GM21825 (cell line): Measurements from ENCODE around the gene PNMA8C.
"Not testable (repeated sequence)": the region's sequence is repeated elsewhere in the genome, so short reads cannot be mapped to it uniquely, and the experiment has no call there.

Experiments
- ATAC-seq: cut with Tn5 transposase; IDR thresholded peaks from one replicate; pipeline ENCODE4 v1.9.1; 2021; ENCODE audit warnings: mild to moderate bottlenecking, moderate library complexity; ENCODE audit not compliant: unreplicated experiment

Gene PNMA8C

DNA sequence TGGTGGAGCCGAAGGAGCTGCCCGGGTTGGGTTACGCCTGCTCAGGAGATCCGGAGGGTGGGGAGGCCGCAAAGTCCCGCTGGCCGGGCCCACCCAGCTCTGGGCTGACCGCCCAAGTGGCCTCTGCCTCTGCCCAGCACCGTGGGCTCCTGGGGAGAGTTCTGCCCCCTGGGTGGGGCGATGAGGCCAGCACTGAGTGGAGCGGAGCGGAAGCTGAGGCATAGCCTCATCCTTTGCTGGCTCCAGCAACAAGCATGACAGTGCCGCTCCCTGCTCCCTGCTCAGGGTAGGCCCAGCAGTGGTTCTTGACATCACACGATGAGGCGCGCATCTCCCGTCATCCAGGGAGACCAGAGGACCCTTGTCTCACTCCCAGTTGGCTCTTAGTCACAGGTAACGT lies 37.9 kb downstream of the PNMA8C start:
- ATAC-seq = no peak

GRCh38 chr19:46390121-46390858 lies 38.4 kb downstream of the PNMA8C start:
- ATAC-seq = no peak

DNA sequence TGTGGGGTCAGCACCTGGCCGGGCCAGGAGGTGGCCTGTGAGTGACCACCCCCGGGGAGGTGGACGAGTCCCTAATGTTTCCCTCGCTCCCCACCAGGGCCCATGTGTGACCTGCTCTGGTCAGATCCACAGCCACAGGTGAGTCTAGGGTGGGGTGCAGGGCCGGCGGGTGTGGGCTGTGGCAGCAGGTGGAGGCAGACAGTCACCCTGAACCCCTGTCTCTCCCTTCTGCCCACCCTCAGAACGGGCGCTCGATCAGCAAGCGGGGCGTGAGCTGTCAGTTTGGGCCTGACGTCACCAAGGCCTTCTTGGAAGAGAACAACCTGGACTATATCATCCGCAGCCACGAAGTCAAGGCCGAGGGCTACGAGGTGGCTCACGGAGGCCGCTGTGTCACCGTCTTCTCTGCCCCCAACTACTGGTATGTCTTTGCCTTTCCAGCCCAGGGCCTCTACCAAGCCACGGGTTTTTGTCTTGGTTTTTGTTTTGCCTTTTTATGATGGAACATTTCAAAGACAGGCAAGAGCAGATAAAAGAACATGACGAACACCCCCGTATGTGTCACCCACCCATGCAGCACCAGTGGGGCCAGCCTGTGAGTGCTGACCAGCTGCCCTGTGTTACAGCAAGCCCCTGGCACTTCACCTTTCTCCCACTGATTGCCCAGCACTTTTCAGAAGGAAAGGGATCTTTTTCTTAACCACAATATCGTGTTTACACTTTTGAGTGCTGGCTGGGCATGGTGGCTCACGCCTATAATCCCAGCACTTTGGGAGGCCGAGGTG lies 40.2 kb downstream of the PNMA8C start:
- no peak for ATAC-seq

GRCh38 chr19:46387713-46388130 lies 41.0 kb downstream of the PNMA8C start:
- no peak for ATAC-seq

DNA sequence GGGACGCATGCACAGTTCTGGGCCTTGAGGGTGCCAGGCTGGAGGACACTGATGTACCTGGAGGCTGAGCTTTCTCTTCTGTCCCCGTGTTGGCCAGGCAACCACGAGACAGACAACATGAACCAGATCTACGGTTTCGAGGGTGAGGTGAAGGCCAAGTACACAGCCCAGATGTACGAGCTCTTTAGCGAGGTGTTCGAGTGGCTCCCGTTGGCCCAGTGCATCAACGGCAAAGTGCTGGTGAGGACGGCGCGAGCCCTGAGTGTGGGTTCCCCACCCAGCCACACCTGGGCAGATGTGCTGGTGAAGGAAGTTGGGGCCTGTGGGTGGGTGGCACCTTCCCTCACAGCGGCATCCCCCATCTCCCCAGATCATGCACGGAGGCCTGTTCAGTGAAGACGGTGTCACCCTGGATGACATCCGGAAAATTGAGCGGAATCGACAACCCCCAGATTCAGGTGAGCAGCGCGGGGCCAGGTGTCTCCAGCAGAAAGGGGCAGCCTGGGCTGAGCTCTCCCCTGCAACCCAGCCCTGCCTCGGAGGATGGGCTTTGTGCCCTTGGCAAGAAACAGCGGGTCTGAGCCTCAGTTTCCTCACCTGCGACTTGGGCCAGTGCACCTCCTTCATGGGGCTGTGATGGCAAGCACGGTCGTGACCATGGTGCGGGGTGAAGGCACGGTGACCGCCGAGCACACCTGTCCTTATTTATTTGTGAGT lies 41.6 kb downstream of the PNMA8C start:
- ATAC-seq = no peak

DNA sequence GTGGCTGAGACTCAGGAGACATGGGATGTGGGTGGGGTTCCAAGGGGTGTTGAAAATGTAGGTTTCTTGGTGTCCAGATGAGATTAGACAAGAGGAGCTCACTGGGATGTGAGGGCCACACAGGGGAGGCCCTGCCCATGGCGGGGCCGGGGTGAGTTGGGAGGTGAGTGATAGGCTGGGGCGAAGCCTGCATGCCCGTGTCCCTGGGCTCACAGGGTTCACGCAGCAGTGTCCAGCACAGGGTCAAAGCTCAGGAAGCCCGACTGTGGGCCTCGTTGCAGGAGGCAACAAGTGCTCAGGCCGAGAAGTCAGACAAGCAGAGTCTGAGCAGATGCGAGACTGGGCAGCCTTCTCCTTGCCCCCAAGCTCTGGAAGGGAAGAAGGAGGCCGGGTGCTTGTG lies 42.6 kb downstream of the PNMA8C start:
- no peak for ATAC-seq

GRCh38 chr19:46385636-46386035 lies 43.1 kb downstream of the PNMA8C start:
- ATAC-seq = no peak

- ATAC-seq = no peak
These were observed 44.3 kb downstream of the PNMA8C start for GRCh38 chr19:46384396-46384795.

DNA sequence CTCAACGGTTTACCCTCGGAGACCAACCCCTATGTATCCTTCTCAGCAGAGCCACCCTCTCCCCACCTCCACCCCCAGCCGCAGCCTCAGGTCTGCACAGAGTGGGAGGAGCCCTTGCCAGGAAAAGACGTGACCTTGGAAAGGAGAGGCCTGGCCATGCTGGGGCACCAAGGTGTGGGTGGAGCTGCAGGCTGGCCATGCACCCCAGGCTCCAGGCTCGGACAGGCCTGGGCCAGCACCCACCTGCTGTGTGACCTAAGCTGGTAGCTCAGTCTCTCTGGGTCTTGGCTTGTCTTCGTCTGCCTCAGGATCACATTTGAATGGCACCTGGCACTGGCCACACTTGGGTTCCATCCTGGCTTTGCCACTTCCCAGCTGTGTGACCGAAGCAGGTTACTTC lies 44.9 kb downstream of the PNMA8C start:
- ATAC-seq = no peak

DNA sequence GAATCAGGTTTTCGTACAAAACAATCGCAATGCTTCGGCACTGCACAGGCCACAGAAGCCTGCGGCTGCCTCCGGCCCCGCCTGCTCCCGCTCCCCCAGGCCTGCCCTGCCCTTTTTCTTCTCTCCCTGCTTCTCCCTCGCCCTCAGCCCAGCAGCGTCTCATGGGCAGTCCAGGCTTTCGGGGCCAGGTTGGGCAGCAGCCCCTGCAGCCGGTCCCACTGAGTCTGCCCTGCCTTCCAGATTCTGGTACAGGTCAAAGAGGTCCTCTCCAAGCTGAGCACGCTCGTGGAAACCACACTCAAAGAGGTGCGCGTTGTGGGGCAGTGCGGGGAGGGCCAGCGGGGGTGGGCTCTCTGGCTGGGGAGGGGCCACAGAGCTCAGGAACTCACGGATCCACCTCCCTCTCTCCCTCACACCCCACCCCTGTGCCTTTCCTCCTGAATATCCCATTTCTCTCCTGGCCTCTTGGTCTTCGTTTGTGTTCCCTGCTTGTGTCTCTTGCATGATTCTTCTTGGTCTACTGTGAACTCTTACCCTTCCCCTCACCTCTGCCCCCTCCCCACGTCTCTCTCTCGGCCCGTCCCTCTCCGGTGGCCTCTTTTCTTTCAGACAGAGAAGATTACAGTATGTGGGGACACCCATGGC lies 45.4 kb downstream of the PNMA8C start:
- no peak for ATAC-seq

DNA sequence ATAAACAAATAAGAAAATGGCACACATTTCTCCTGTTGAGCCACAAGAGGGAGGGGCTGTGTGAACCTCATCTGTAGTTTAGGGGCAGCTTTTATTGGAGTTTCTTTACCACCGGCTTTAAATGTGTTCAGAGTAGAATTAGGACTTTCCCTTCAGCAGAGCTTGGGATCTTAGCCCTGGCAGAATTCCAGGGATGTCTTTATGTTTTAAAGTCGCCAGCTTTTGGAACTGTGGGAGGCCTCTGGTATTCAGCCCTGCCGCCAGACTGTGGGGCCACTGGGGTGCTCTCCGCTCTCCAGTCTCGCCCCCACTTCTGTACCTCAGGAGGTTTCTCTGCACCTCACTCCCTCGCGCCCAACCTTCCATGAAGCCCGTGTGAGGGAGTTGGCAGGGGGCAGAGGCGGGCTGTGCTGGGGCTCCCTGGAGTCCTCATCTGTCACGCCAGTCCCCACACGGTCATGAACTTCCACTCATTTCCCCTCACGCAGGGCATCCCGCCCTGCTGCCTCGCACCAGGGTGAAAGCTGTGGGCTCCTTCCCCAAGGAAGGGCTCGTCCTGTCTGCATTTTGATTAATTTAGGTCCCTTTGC lies 46.9 kb downstream of the PNMA8C start:
- no peak for ATAC-seq

DNA sequence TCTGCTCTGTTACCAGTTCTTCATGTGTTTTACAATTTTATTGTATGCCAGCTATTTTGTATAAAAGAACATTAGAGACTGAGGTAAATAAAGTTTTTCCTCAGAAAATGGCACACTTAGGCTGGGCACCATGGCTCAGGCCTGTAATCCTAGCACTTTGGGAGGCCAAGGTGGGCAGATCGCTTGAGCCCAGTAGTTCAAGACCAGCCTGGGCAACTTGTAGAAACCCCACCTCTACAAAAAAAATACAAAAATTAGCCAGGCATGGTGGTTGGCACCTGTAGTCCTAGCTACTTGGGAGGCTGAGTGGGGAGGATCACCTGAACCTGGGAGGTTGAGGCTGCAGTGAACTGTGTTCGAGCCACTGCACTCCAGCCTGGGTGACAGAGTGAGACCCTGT lies 47.4 kb downstream of the PNMA8C start:
- ATAC-seq = no peak

DNA sequence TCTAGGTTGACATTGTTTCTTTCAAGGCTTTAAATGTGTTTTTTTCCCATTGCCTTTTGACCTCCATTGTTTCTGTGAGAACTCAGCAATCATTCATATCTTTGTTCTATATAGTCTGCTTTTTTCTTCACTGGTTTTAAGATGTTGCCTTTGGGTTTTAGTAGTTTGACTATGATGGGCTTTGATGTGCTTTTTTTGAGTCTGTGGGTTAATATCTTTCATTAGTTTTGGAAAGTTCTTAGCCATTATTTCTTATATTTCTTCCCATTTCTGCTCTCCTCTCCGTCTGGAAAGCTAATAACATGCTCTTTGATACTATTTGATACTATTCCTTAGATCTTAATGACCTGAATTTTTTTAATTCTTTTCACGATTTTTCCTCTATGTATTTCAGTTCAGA lies 48.0 kb downstream of the PNMA8C start:
- ATAC-seq = no peak

- no peak for ATAC-seq
These were observed 50.5 kb downstream of the PNMA8C start for GRCh38 chr19:46378268-46378667.

DNA sequence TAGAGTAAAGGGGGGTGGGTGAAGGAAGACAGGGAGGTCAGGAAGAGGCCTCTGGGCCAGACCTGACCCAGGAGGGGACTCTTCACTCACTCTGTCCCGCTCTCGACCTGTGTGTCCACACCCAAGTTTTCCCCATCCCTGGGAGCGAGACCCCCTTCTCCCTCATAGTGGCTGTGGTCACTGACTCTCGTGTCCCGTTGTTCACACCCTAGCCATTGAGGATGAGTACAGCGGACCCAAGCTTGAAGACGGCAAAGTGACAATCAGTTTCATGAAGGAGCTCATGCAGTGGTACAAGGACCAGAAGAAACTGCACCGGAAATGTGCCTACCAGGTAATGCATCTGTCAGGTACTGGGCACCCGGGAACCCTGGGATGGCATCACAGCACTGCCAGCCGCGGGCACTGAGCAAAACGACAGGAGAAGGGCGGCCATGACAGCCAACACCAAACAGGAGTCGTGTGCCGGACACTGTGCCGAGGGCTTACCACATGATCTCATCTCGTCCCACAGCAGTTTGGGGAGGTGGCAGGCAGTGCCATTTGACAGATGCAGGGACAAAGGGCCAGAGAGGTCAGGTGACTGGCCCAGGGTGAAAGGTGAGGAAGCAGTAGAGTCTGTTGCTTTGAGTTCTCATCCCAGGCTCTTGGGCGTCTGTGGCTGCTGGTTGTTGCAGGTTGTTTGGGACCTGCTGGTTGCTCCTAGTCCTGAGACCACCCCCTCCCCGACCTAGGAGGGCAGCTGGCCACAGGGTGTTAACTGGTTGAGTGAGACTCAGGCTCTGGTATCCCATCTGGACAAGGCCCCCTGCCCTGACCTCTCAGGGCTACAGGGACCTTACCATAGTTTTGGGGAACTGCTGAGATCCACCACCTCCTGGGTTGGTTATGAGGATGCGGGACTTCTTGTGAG lies 52.2 kb downstream of the PNMA8C start:
- no peak for ATAC-seq

- ATAC-seq = not testable (repeated sequence)
These were observed 53.2 kb downstream of the PNMA8C start for GRCh38 chr19:46375476-46376067.
